ENCODE results near the gene HERC6. TPM values are rescaled to one million over a fixed set of nuclear protein-coding genes. Genes with fewer than 3 reads are reported as not detected.

The HERC6 gene
- total RNA-seq, 1 donor from 2014 or later: 32.7 TPM

- Histone ChIP-seq H3K27me3 (no peaks in the 10 kb centered on the region), H3K4me1 (no peaks in the 10 kb centered on the region), H3K36me3 (peaks cover 5 to 9% of the 10 kb centered on the region in 2 donors), H3K9me3 (no peaks in the 10 kb centered on the region), H3K4me3 (no peak overlapping the region), H3K27ac (no peak overlapping the region)
- no peak for TF ChIP-seq CTCF (IDR thresholded peaks at IDR 0.05)
- no peak for DNase-seq (ENCODE audit: low spot score in 2 of 2)
- intact Hi-C loops (cut with DNase I): no loop called here
Observed at GRCh38 chr4:88481537-88481936, 102.9 kb downstream of the HERC6 start.

- Histone ChIP-seq H3K27me3 (no peaks in the 10 kb centered on the region), H3K4me1 (no peaks in the 10 kb centered on the region), H3K36me3 (peaks cover 20 to 28% of the 10 kb centered on the region in 2 donors), H3K9me3 (no peaks in the 10 kb centered on the region), H3K27ac (no peak overlapping the region), H3K4me3 (no peak overlapping the region)
- intact Hi-C loops (cut with DNase I): no loop called here
- no peak for TF ChIP-seq CTCF (IDR thresholded peaks at IDR 0.05)
- DNase-seq (ENCODE audit: low spot score in 2 of 2): no peak
Observed at GRCh38 chr4:88489100-88489761, 110.6 kb downstream of the HERC6 start.

Other genes with a start within 250 kb of the HERC6 start
- gene ABCG2, start 220.2 kb upstream of the HERC6 start, total RNA-seq: 6.1 TPM
- gene PPM1K, start 94.3 kb upstream of the HERC6 start, total RNA-seq: 17.0 TPM
- gene HERC5, start 78.3 kb downstream of the HERC6 start, total RNA-seq: 0.32 TPM
- gene PYURF, start 144.9 kb downstream of the HERC6 start, total RNA-seq: 91.6 TPM
- gene HERC3, start 213.6 kb downstream of the HERC6 start, total RNA-seq: 16.2 TPM